GM21576 (cell line): Measurements from ENCODE around the gene RBCK1.
A peak's percentile ranks its signal among the peaks of the same experiment; 100 is the strongest.
"Not testable (repeated sequence)": the region's sequence is repeated elsewhere in the genome, so short reads cannot be mapped to it uniquely, and the experiment has no call there.

Experiments
- ATAC-seq: cut with Tn5 transposase; IDR thresholded peaks from one replicate; pipeline ENCODE4 v1.9.1; 2021; ENCODE audit warnings: mild to moderate bottlenecking, moderate library complexity; ENCODE audit not compliant: unreplicated experiment

The RBCK1 gene

GRCh38 chr20:461254-462198 is 53.4 kb downstream of the RBCK1 start:
- peak; percentile 24 for ATAC-seq

- peak; percentile 91 for ATAC-seq
Measured at GRCh38 chr20:462199-462991, 54.3 kb downstream of the RBCK1 start, which contains the start of gene TBC1D20. TSS of gene TBC1D20 (minus strand) at chr20:462533. CDS start at chr20:462405, 128 bp downstream.

- no peak for ATAC-seq
Measured at GRCh38 chr20:467755-468154, 59.7 kb downstream of the RBCK1 start.

- no peak for ATAC-seq
Measured at GRCh38 chr20:469746-470490, 61.8 kb downstream of the RBCK1 start.

- no peak for ATAC-seq
Measured at GRCh38 chr20:472137-472846, 64.2 kb downstream of the RBCK1 start.

- ATAC-seq, result no peak
Measured at GRCh38 chr20:472889-473292, 64.8 kb downstream of the RBCK1 start.

- ATAC-seq, result no peak
Measured at GRCh38 chr20:474581-474980, 66.5 kb downstream of the RBCK1 start.

- ATAC-seq, result no peak
Measured at GRCh38 chr20:475463-476357, 67.6 kb downstream of the RBCK1 start.

- ATAC-seq, result not testable (repeated sequence)
Measured at GRCh38 chr20:476561-477249, 68.6 kb downstream of the RBCK1 start.

GRCh38 chr20:478010-478948 is 70.2 kb downstream of the RBCK1 start:
- ATAC-seq, result no peak

- no peak for ATAC-seq
Measured at GRCh38 chr20:478949-479429, 70.9 kb downstream of the RBCK1 start.

- no peak for ATAC-seq
Measured at GRCh38 chr20:479487-479886, 71.4 kb downstream of the RBCK1 start.

- no peak for ATAC-seq
Measured at GRCh38 chr20:480044-480443, 71.9 kb downstream of the RBCK1 start.

GRCh38 chr20:481167-481566 is 73.1 kb downstream of the RBCK1 start:
- no peak for ATAC-seq
